Uterus (tissue), 2 donors: ENCODE results near the gene PC.

ENCODE experiments used
- POLR2A ChIP-seq, 2 donors: fragments of 450-650 bp; IDR thresholded peaks; one replicate each; pipeline ENCODE4 v1.6.1; 2016; ENCODE audit warnings: antibody characterized with exemption in 2 of 2, mild to moderate bottlenecking in 1 of 2, moderate library complexity in 1 of 2
- TF ChIP-seq, protein P1 (sequence below), 4 experiments: fragments of 200-600 bp in 2 of 4; fragments of 450-650 bp in 2 of 4; sonication (generic) in 2 of 4; IDR thresholded peaks; one replicate each; pipeline ENCODE4 v1.5.1; 2016 to 2019; ENCODE audit warnings: antibody characterized with exemption in 4 of 4, mild to moderate bottlenecking in 2 of 4, moderate library complexity in 1 of 4

DNA sequence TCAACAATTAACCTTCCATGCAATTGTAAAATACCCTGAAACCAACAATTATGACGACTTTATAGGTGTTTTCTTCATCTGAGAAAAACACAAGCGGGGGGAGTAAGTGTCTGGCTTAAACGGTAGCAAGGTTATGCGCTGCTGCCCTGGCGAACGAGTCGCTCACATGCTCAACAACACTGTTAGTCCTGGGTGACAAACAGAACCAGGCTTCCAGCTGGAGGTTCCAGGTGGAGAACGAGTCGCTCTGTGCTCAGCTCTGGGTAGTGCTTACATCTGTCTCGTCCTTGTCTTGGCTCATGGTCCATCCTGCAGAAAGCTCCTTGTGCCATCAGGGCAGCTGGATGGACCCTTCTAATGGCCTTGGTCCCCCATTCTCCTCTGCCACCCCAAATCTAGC is 48.2 kb downstream of the PC start:
- TF ChIP-seq, protein P1, sequence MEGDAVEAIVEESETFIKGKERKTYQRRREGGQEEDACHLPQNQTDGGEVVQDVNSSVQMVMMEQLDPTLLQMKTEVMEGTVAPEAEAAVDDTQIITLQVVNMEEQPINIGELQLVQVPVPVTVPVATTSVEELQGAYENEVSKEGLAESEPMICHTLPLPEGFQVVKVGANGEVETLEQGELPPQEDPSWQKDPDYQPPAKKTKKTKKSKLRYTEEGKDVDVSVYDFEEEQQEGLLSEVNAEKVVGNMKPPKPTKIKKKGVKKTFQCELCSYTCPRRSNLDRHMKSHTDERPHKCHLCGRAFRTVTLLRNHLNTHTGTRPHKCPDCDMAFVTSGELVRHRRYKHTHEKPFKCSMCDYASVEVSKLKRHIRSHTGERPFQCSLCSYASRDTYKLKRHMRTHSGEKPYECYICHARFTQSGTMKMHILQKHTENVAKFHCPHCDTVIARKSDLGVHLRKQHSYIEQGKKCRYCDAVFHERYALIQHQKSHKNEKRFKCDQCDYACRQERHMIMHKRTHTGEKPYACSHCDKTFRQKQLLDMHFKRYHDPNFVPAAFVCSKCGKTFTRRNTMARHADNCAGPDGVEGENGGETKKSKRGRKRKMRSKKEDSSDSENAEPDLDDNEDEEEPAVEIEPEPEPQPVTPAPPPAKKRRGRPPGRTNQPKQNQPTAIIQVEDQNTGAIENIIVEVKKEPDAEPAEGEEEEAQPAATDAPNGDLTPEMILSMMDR (IDR thresholded peaks at IDR 0.05) = no peak
- TF ChIP-seq POLR2A (IDR thresholded peaks at IDR 0.05) = no peak
